Astrocyte (in vitro differentiated cells and primary cell): ENCODE data around the gene ARHGEF17. TPM values are rescaled to one million over a fixed set of nuclear protein-coding genes. Genes with fewer than 3 reads are reported as not detected.

ENCODE experiments used
- DNase-seq: peaks from one replicate; pipeline ENCODE4 v3.0.0-alpha.2; 2010; ENCODE audit warnings: low read depth
- FAIRE-seq: peaks from 2 replicates; lab custom pipeline; 2011; peaks lifted over from hg19 to GRCh38; lab: Jason Lieb, UNC
- H2AFZ ChIP-seq: 2 replicates; pipeline ENCODE4 v1.6.0; 2012; ENCODE audit warnings: low read depth, low read length, inconsistent platforms
- H3K27ac ChIP-seq: 2 replicates; pipeline ENCODE4 v1.5.1; 2011; ENCODE audit warnings: low read depth, low read length, inconsistent platforms
- H3K27me3 ChIP-seq: 2 replicates; pipeline ENCODE4 v1.6.0; 2011; ENCODE audit warnings: low read length, inconsistent platforms; ENCODE audit not compliant: insufficient read depth
- H3K36me3 ChIP-seq: 2 replicates; pipeline ENCODE4 v1.5.1; 2011; ENCODE audit warnings: low read length, inconsistent platforms; ENCODE audit not compliant: insufficient read depth
- H3K4me1 ChIP-seq: 2 replicates; pipeline ENCODE4 v1.5.1; 2011; ENCODE audit warnings: low read length, inconsistent platforms; ENCODE audit not compliant: insufficient read depth
- H3K4me2 ChIP-seq: 2 replicates; pipeline ENCODE4 v1.6.0; 2012; ENCODE audit warnings: low read length, inconsistent platforms
- H3K4me3 ChIP-seq: 2 replicates; pipeline ENCODE4 v1.5.1; 2011; ENCODE audit warnings: low read depth, mild to moderate bottlenecking, low read length, inconsistent platforms; ENCODE audit not compliant: insufficient read depth
- H3K79me2 ChIP-seq: 2 replicates; pipeline ENCODE4 v1.6.0; 2012; ENCODE audit warnings: mild to moderate bottlenecking, low read length, inconsistent platforms; ENCODE audit not compliant: insufficient read depth
- H3K9ac ChIP-seq: 2 replicates; pipeline ENCODE4 v1.6.0; 2012; ENCODE audit warnings: mild to moderate bottlenecking, low read length, inconsistent platforms
- H3K9me3 ChIP-seq: 2 replicates; pipeline ENCODE4 v1.5.1; 2012; ENCODE audit warnings: low read depth, mild to moderate bottlenecking, low read length, inconsistent platforms; ENCODE audit not compliant: insufficient read depth
- H4K20me1 ChIP-seq: 2 replicates; pipeline ENCODE4 v1.6.0; 2012; ENCODE audit warnings: low read length, inconsistent platforms; ENCODE audit not compliant: insufficient read depth
- H3K27ac Mint-ChIP-seq: one replicate; pipeline ENCODE4 v1.8.0; 2021; ENCODE audit warnings: mild to moderate bottlenecking, mixed read lengths; ENCODE audit not compliant: unreplicated experiment
- H3K27me3 Mint-ChIP-seq: one replicate; pipeline ENCODE4 v1.8.0; 2021; ENCODE audit warnings: low read depth, mixed read lengths; ENCODE audit not compliant: unreplicated experiment
- H3K36me3 Mint-ChIP-seq: one replicate; pipeline ENCODE4 v1.8.0; 2021; ENCODE audit warnings: low read depth, mixed read lengths; ENCODE audit not compliant: unreplicated experiment
- H3K4me1 Mint-ChIP-seq: one replicate; pipeline ENCODE4 v1.8.0; 2021; ENCODE audit warnings: low read depth, mixed read lengths; ENCODE audit not compliant: unreplicated experiment
- H3K4me3 Mint-ChIP-seq: one replicate; pipeline ENCODE4 v1.8.0; 2021; ENCODE audit warnings: mild to moderate bottlenecking, moderate library complexity, mixed read lengths; ENCODE audit not compliant: unreplicated experiment
- H3K9me3 Mint-ChIP-seq: one replicate; pipeline ENCODE4 v1.8.0; 2021; ENCODE audit warnings: mild to moderate bottlenecking, mixed read lengths; ENCODE audit not compliant: unreplicated experiment
- EZH2 ChIP-seq: IDR thresholded peaks from 2 replicates; pipeline ENCODE4 v1.6.1; 2012; ENCODE audit warnings: mild to moderate bottlenecking, low read length, inconsistent platforms; ENCODE audit not compliant: insufficient read depth
- total RNA-seq: library from RNA; stranded (reverse); gene quantifications from 2 replicates; pipeline ENCODE4 v1.2.1, GENCODE V29; 2021
- TF ChIP-seq, protein P1 (sequence below): IDR thresholded peaks from 2 replicates; pipeline ENCODE4 v1.5.1; 2011; ENCODE audit warnings: low read depth, mild to moderate bottlenecking, inconsistent platforms, low read length, moderate library complexity; ENCODE audit not compliant: insufficient read depth

ARHGEF17 gene
- total RNA-seq, 1 donor from 2014 or later = 66.4 TPM

DNA sequence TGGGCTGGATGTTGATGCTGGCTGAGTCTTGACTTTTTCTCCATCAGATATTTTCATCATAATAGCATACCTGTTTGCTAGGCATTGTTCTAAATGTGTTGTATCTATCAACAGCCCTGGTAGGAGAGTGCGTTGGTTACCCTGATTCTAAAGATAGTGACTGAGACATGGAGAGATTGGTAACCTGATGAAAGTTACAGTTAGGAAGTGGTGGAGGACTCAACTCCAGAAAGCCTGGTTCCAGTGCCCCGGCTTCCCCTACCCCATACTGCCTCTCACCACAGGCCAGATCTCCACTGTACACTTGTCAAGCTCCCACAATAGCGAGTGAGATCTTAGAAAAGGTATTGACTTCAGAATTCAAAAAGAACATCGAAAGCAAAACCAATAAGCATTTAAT lies 45.3 kb downstream of the ARHGEF17 start:
- DNase-seq (no peak), FAIRE-seq (no peak)
- Histone ChIP-seq H4K20me1 (peaks cover 61% of the 10 kb centered on the region), H3K36me3 (peaks cover 13% of the 10 kb centered on the region), H3K9ac (no peak overlapping the region), H3K4me2 (no peak overlapping the region), H3K27me3 (no peaks in the 10 kb centered on the region), H3K79me2 (peaks cover 10% of the 10 kb centered on the region), H3K4me3 (no peak overlapping the region), H3K4me1 (no peaks in the 10 kb centered on the region), H3K27ac (no peak overlapping the region), H2AFZ (no peak overlapping the region), H3K9me3 (no peaks in the 10 kb centered on the region)
- Mint-ChIP-seq H3K4me1 (no peaks in the 10 kb centered on the region), H3K27ac (no peak overlapping the region), H3K9me3 (no peaks in the 10 kb centered on the region), H3K36me3 (peaks cover 15% of the 10 kb centered on the region), H3K27me3 (no peaks in the 10 kb centered on the region), H3K4me3 (no peak overlapping the region)
- TF ChIP-seq EZH2 = no peak
- TF ChIP-seq, protein P1, sequence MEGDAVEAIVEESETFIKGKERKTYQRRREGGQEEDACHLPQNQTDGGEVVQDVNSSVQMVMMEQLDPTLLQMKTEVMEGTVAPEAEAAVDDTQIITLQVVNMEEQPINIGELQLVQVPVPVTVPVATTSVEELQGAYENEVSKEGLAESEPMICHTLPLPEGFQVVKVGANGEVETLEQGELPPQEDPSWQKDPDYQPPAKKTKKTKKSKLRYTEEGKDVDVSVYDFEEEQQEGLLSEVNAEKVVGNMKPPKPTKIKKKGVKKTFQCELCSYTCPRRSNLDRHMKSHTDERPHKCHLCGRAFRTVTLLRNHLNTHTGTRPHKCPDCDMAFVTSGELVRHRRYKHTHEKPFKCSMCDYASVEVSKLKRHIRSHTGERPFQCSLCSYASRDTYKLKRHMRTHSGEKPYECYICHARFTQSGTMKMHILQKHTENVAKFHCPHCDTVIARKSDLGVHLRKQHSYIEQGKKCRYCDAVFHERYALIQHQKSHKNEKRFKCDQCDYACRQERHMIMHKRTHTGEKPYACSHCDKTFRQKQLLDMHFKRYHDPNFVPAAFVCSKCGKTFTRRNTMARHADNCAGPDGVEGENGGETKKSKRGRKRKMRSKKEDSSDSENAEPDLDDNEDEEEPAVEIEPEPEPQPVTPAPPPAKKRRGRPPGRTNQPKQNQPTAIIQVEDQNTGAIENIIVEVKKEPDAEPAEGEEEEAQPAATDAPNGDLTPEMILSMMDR = no peak

DNA sequence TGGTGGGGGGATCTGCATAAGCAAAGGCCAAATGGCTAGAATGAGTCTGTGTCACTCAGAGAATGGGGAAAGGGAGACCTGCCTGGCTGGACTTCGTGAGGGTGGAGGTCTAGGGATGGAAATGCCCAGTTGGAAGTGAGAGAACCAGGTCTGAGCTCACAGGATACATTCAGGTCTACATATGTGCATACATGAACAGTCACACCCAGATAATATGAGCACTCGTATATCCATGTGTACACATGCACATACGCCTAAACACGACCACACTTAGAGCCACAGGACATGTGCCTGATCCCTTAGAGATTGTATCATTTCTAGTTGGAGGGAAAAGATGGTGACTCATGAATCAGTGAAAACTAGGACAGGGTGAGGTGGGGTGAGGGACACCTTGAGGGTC lies 47.0 kb downstream of the ARHGEF17 start:
- H3K27ac Mint-ChIP-seq = no peak overlapping the region
- no peak overlapping the region for H3K4me3 ChIP-seq
- H3K4me1 ChIP-seq = no peaks in the 10 kb centered on the region
- H3K79me2 ChIP-seq = peaks cover 9% of the 10 kb centered on the region
- H3K9me3 Mint-ChIP-seq = no peaks in the 10 kb centered on the region
- no peak overlapping the region for H3K4me3 Mint-ChIP-seq
- no peaks in the 10 kb centered on the region for H3K27me3 ChIP-seq
- no peak overlapping the region for H3K27ac ChIP-seq
- FAIRE-seq (no peak), DNase-seq (no peak)
- H3K4me2 ChIP-seq = no peak overlapping the region
- H3K9me3 ChIP-seq = no peaks in the 10 kb centered on the region
- no peaks in the 10 kb centered on the region for H3K27me3 Mint-ChIP-seq
- no peak for TF ChIP-seq EZH2
- TF ChIP-seq, protein P1 = no peak
- H3K36me3 ChIP-seq = peaks cover 16% of the 10 kb centered on the region
- H3K4me1 Mint-ChIP-seq = no peaks in the 10 kb centered on the region
- H2AFZ ChIP-seq = no peak overlapping the region
- H3K9ac ChIP-seq = no peak overlapping the region
- H3K36me3 Mint-ChIP-seq = peaks cover 15% of the 10 kb centered on the region
- peaks cover 48% of the 10 kb centered on the region for H4K20me1 ChIP-seq

DNA sequence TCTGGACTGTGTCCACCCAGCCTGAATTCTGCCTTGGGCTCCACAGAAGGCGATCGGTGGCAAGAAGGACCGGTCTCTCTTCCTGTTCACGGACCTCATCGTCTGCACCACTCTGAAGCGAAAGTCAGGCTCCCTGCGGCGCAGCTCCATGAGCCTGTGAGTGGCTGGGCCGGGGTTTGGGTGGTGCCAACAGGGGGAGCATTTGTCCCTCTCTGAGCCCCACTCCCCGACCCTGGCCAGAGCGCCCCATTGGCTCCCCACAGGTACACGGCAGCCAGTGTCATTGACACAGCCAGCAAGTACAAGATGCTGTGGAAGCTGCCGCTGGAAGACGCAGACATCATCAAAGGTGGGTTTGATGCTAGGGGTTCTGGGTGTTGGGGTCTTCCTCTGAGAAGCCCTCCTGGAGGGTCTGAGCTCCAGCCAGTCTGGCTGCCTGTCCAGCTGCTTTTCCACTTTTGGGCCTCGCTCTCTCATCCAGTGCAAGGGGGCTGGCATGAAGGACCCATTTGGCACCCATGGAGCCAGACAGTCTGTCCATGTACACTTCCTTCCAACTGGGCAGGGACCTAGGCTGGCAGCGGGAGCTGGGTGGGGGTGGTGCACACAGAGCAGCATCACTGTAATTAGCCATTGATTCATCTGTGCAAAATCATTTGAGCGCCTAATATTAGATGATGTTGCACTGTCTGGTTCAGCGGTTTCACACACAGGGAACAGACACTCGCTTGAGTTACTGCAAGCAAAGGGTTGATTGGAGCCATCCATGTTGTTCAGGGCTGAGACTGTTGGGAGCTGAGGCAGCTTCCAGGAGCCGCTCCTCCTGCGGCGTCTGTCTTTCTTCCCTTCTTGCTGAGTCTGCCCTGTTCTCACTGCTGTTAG lies 49.1 kb downstream of the ARHGEF17 start:
- Histone ChIP-seq H3K4me1 (no peaks in the 10 kb centered on the region), H3K36me3 (peaks cover 26% of the 10 kb centered on the region), H3K27me3 (no peaks in the 10 kb centered on the region), H3K9ac (no peak overlapping the region), H3K4me2 (no peak overlapping the region), H3K27ac (no peak overlapping the region), H3K4me3 (no peak overlapping the region), H4K20me1 (peaks cover 45% of the 10 kb centered on the region), H3K9me3 (no peaks in the 10 kb centered on the region), H2AFZ (no peak overlapping the region), H3K79me2 (peaks cover 8% of the 10 kb centered on the region)
- Mint-ChIP-seq H3K27me3 (no peaks in the 10 kb centered on the region), H3K4me3 (no peak overlapping the region), H3K4me1 (no peaks in the 10 kb centered on the region), H3K27ac (no peak overlapping the region), H3K9me3 (no peaks in the 10 kb centered on the region), H3K36me3 (peaks cover 21% of the 10 kb centered on the region)
- FAIRE-seq (no peak), DNase-seq (no peak)
- TF ChIP-seq, protein P1 = no peak
